Measurements from ENCODE around the gene GLDC.
"Not testable (repeated sequence)": the region's sequence is repeated elsewhere in the genome, so short reads cannot be mapped to it uniquely, and the experiment has no call there.

The GLDC gene

GRCh38 chr9:6645355-6646292 lies at the start of gene GLDC:
GLDC (minus strand) TSS chr9:6645729; CDS start chr9:6645499, 230 bp downstream.
- DNase-seq (ENCODE audit: low read depth, low spot score), result peak; percentile 86

GRCh38 chr9:6692881-6693361 lies 47.4 kb upstream of the GLDC start:
- no peak for DNase-seq (ENCODE audit: low read depth, low spot score)

DNA sequence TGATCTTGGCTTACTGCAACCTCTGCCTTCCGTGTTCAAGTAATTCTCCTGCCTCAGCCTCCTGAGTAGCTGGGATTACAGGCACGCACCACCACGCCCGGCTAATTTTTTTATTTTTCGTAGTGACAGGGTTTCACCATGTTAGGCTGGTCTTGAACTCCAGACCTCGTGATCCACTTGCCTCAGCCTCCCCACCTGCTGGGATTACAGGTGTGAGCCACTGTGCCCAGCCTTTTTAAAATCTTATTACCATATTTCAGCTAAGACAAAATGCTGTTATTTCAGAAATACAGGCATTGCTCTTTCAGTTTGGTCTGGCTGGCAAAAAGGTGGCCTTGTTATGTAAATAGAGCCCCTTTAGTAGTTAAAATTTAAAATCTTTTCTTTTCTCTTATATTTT lies 46.9 kb upstream of the GLDC start:
- no peak for DNase-seq (ENCODE audit: low read depth, low spot score)

DNA sequence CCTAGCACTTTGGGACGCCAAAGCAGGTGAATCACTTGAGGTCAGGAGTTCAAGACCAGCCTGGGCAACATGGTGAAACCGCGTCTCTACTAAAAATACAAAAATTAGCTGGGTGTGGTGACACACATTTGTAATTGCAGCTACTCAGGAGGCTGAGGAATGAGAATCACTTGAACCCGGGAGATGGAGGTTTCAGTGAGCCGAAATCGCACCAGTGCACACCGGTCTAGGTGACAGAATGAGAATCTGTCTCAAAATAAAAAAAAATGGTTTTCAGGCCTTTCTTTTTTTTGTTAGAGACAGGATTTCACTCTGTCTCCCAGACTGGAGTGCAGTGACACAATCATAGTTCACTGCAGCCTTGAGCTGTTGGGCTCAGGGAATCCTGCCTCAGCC lies 45.1 kb upstream of the GLDC start:
- not testable (repeated sequence) for DNase-seq (ENCODE audit: low read depth, low spot score)

- DNase-seq (ENCODE audit: low read depth, low spot score), result no peak
Observed at GRCh38 chr9:6689893-6690674, 44.6 kb upstream of the GLDC start.

- DNase-seq (ENCODE audit: low read depth, low spot score), result no peak
Observed at GRCh38 chr9:6687180-6687579, 41.7 kb upstream of the GLDC start.

- DNase-seq (ENCODE audit: low read depth, low spot score), result peak; percentile 34
Observed at GRCh38 chr9:6686396-6686795, 40.9 kb upstream of the GLDC start.

DNA sequence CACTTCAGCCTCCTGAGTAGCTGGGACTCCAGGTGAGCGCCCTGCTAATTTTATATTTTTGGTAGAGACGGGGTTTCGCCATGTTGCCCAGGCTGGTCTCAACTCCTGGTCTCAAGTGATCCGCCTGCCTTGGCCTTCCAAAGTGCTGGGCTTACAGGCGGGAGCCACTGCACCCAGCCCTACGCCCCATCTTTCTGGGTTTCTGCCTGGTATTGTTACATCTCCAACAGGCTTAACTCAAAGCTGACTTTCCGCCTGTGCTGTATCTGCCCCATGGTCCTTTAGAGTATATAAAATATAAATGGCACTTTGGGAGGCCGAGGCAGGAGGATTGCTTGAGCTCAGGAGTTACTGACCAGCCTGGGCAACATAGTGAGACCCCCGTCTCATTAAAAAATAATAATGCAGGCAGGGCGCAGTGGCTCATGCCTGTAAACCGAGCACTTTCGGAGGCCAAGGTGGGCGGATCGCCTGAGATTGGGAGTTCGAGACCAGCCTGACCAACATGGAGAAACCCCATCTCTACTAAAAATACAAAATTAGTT lies 36.5 kb upstream of the GLDC start:
- no peak for DNase-seq (ENCODE audit: low read depth, low spot score)

GRCh38 chr9:6681147-6681956 lies 35.8 kb upstream of the GLDC start:
- peak; percentile 99 for DNase-seq (ENCODE audit: low read depth, low spot score)

GRCh38 chr9:6680797-6681146 lies 35.2 kb upstream of the GLDC start:
- no peak for DNase-seq (ENCODE audit: low read depth, low spot score)

DNA sequence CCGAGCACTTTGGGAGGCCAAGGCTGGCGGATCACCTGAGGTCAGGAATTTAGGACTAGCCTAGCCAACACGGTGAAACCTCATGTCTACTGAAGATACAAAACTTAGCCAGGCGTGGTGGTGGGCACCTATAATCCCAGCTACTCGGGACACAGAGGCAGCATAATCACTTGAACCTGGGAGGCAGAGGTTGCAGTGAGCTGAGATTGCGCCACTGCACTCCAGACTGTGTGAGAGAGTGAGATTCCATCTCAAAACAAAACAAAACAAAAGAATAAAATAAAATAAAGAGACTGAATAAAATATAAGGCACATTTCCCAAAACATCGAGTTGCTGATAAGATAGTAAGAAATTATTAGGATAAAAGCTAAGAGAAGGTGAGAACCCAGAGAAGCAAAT lies 32.3 kb upstream of the GLDC start:
- DNase-seq (ENCODE audit: low read depth, low spot score), result no peak

- no peak for DNase-seq (ENCODE audit: low read depth, low spot score)
Observed at GRCh38 chr9:6676254-6676921, 30.9 kb upstream of the GLDC start.

GRCh38 chr9:6675268-6675667 lies 29.7 kb upstream of the GLDC start:
- DNase-seq (ENCODE audit: low read depth, low spot score), result no peak

DNA sequence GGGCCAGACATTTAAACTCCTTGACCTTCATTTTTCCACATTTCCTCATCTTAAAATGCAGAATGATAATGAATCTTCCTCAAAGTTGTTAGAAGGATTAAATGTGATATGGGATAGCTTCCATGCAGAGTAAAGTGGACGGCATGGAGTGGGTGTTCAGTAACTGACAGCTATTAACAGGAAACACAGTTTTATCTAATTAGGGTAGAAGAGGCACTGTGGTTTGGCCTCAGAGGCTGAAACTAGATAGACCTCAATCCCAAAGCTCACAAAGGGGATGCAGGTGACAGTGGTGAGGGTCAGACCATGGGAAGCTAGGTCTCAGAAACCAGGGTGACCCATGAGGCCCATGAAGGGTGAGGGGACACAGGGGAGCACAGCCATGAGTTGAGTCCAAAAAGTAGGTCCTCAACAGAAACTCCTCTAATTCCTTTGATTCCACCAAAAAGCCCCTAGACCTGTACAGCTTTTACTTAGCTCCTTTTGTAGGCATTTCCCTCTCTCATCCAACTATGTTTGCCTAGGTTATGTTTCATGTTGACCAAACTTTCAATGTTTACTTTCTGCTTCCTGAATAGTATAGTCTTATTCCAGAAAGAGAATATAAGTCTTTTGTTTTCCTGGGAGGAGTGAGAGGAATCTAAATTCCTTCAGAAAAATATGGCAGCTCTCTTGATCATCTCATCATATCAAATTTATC lies 27.9 kb upstream of the GLDC start:
- no peak for DNase-seq (ENCODE audit: low read depth, low spot score)

GRCh38 chr9:6672118-6672517 lies 26.6 kb upstream of the GLDC start:
- no peak for DNase-seq (ENCODE audit: low read depth, low spot score)

DNA sequence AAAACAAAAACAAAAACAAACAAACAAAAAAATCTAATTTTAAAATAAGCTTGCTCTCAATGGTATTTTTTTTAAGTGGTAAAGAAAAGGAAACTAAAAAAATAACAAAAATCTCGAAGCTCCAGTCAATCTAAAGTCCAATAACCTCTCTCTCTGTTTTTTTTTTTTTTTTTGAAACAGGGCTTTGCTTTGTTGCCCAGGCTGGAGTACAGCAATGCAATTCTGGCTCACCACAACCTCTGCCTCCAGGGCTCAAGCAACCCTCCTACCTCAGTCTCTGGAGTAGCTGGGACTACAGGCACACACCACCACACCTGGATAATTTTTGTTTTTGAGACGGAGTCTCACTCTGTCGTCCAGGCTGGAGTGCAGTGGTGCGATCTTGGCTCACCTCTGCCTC lies 25.9 kb upstream of the GLDC start:
- DNase-seq (ENCODE audit: low read depth, low spot score), result no peak

DNA sequence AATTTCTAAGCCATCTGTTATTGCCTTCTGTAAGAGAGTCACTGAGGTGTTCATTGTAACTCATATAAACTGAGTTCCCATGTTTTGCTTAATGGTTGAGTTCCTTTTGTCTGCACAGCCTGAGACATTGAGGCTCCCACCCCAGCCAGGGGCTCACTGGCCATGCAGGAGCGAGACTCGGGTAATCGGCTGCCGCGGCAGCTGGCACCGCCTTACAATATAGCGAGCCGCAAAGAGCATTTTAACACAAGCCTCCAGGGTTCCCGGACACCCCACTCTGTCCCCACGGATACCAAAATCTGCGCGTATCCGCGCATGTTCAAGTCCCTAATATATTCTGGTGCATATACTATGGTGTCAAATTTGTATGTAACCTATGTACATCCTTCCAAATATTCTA lies 24.4 kb upstream of the GLDC start:
- no peak for DNase-seq (ENCODE audit: low read depth, low spot score)

DNA sequence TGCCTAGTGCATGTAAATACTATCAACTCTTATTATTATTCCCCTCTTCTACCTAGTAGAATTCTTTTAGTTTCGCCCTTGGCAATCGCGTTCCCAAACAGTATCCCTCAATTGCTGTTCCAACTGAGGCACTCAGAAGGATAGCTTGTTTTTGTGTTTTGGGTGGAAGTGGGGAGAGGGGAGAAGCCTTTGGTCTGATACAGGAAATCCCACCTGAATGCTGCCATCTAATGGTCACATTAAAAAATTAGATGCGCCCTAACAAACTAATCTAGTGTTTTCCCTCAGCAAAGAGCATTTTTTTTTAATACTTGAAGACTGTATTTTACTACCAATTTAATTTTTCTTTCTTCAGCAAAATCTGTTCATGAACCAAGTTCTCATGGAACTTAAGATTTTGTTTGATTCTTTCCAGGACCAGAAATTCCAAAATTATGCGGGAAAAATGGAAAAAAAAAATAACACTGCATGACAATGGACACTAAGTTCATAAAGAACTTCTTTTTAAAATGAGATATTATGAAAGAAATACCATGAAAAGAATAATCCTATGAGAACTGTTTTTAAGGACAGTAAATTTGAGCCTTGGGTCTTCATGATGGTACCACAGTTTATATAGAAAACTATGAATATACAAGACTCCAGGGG lies 22.2 kb upstream of the GLDC start:
- peak; percentile 58 for DNase-seq (ENCODE audit: low read depth, low spot score)

DNA sequence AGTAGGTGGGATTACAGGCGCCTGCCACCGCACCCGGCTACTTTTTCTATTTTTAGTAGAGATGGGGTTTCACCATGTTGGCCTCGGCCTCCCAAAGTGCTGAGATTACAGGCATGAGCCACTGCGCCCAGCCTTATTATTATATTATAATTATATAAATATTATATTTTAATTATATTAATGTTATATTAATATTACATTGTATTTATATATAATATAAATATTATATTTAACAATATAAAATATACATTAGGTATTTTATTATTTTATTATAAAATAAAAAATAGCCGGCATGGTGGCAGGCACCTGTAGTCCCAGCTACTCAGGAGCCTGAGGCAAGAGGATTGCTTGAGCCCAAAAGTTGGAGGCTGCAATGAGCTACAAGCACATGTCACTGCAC lies 21.6 kb upstream of the GLDC start:
- DNase-seq (ENCODE audit: low read depth, low spot score), result no peak

- DNase-seq (ENCODE audit: low read depth, low spot score), result no peak
Observed at GRCh38 chr9:6665628-6666027, 20.1 kb upstream of the GLDC start.
